GM18517 (cell line): ENCODE results near the gene MAP3K19.
"Not testable (repeated sequence)": the region's sequence is repeated elsewhere in the genome, so short reads cannot be mapped to it uniquely, and the experiment has no call there.

Experiments used
- ATAC-seq: cut with Tn5 transposase; IDR thresholded peaks from one replicate; pipeline ENCODE4 v1.9.1; 2021; ENCODE audit warnings: mild to moderate bottlenecking, moderate library complexity; ENCODE audit not compliant: unreplicated experiment

The MAP3K19 gene

GRCh38 chr2:135052997-135053474 is 5.8 kb upstream of the MAP3K19 start:
- ATAC-seq = peak; percentile 54

- peak; percentile 75 for ATAC-seq
Observed at GRCh38 chr2:135052042-135052876, 5.0 kb upstream of the MAP3K19 start, which contains the start of gene RAB3GAP1. TSS of gene RAB3GAP1 (plus strand) at chr2:135052292. CDS start at chr2:135052308, 16 bp downstream.

- no peak for ATAC-seq
Observed at GRCh38 chr2:135050684-135051083, 3.4 kb upstream of the MAP3K19 start.

- ATAC-seq = no peak
Observed at GRCh38 chr2:135050132-135050531, 2.9 kb upstream of the MAP3K19 start.

- no peak for ATAC-seq
Observed at GRCh38 chr2:135048122-135048521, 875 bp upstream of the MAP3K19 start.

GRCh38 chr2:135043345-135043744 is 3.9 kb downstream of the MAP3K19 start:
- ATAC-seq = no peak

- no peak for ATAC-seq
Observed at GRCh38 chr2:135037831-135038230, 9.4 kb downstream of the MAP3K19 start.

- ATAC-seq = not testable (repeated sequence)
Observed at GRCh38 chr2:135033216-135033615, 14.0 kb downstream of the MAP3K19 start.

GRCh38 chr2:135030826-135031225 is 16.4 kb downstream of the MAP3K19 start:
- no peak for ATAC-seq

GRCh38 chr2:135029481-135030134 is 17.6 kb downstream of the MAP3K19 start:
- ATAC-seq = no peak

- no peak for ATAC-seq
Observed at GRCh38 chr2:135023886-135024485, 23.3 kb downstream of the MAP3K19 start.

- ATAC-seq = no peak
Observed at GRCh38 chr2:135022952-135023880, 24.0 kb downstream of the MAP3K19 start.

GRCh38 chr2:135021618-135022017 is 25.6 kb downstream of the MAP3K19 start:
- ATAC-seq = no peak

GRCh38 chr2:135011633-135012032 is 35.6 kb downstream of the MAP3K19 start:
- no peak for ATAC-seq

- ATAC-seq = no peak
Observed at GRCh38 chr2:135010200-135010942, 36.9 kb downstream of the MAP3K19 start.

- no peak for ATAC-seq
Observed at GRCh38 chr2:135009339-135009738, 37.9 kb downstream of the MAP3K19 start.

- ATAC-seq = no peak
Observed at GRCh38 chr2:135005753-135006152, 41.5 kb downstream of the MAP3K19 start.

GRCh38 chr2:135004005-135004746 is 43.1 kb downstream of the MAP3K19 start:
- ATAC-seq = peak; percentile 77

GRCh38 chr2:135002836-135003235 is 44.4 kb downstream of the MAP3K19 start:
- ATAC-seq = no peak
